Activated T-cell treated with anti-CD3 and anti-CD28 coated beads for 24 hours (primary cell): ENCODE data around the gene AGBL1.
A peak's percentile ranks its signal among the peaks of the same experiment; 100 is the strongest.

ENCODE experiments used
- DNase-seq: peaks from one replicate; pipeline ENCODE4 v3.0.0-alpha.2; 2020; ENCODE audit warnings: low read depth

AGBL1 gene

GRCh38 chr15:86163816-86164215 is 84.1 kb downstream of the AGBL1 start:
- no peak for DNase-seq

- DNase-seq = no peak
These were observed 84.7 kb downstream of the AGBL1 start for GRCh38 chr15:86164232-86164898.

GRCh38 chr15:86165265-86166211 is 85.9 kb downstream of the AGBL1 start:
- DNase-seq = no peak

GRCh38 chr15:86167841-86168240 is 88.2 kb downstream of the AGBL1 start:
- no peak for DNase-seq

GRCh38 chr15:86178845-86179244 is 99.2 kb downstream of the AGBL1 start:
- DNase-seq = no peak

- DNase-seq = peak; percentile 7
These were observed 104.2 kb downstream of the AGBL1 start for GRCh38 chr15:86183596-86184491.

GRCh38 chr15:86193716-86194380 is 114.2 kb downstream of the AGBL1 start:
- DNase-seq = no peak

- no peak for DNase-seq
These were observed 118.1 kb downstream of the AGBL1 start for GRCh38 chr15:86197770-86198169.

GRCh38 chr15:86199467-86200145 is 119.9 kb downstream of the AGBL1 start:
- DNase-seq = no peak

GRCh38 chr15:86201313-86202008 is 121.8 kb downstream of the AGBL1 start:
- DNase-seq = no peak

- DNase-seq = no peak
These were observed 123.8 kb downstream of the AGBL1 start for GRCh38 chr15:86203462-86203861.

GRCh38 chr15:86205096-86205495 is 125.4 kb downstream of the AGBL1 start:
- DNase-seq = no peak

GRCh38 chr15:86213420-86213819 is 133.7 kb downstream of the AGBL1 start:
- DNase-seq = no peak

- DNase-seq = no peak
These were observed 134.2 kb downstream of the AGBL1 start for GRCh38 chr15:86213888-86214287.

GRCh38 chr15:86221119-86221518 is 141.4 kb downstream of the AGBL1 start:
- no peak for DNase-seq

- no peak for DNase-seq
These were observed 149.6 kb downstream of the AGBL1 start for GRCh38 chr15:86229306-86229705.

GRCh38 chr15:86229936-86230335 is 150.3 kb downstream of the AGBL1 start:
- DNase-seq = no peak

- DNase-seq = peak; percentile 20
These were observed 152.4 kb downstream of the AGBL1 start for GRCh38 chr15:86231864-86232721.

GRCh38 chr15:86235667-86236066 is 156.0 kb downstream of the AGBL1 start:
- no peak for DNase-seq
